ENCODE results near the gene TFCP2L1. TPM values are rescaled to one million over a fixed set of nuclear protein-coding genes. Genes with fewer than 3 reads are reported as not detected.

The TFCP2L1 gene
- total and polyA plus RNA-seq, 2 of the 4 experiments (the other 2 are of a cell fraction), result not detected

DNA sequence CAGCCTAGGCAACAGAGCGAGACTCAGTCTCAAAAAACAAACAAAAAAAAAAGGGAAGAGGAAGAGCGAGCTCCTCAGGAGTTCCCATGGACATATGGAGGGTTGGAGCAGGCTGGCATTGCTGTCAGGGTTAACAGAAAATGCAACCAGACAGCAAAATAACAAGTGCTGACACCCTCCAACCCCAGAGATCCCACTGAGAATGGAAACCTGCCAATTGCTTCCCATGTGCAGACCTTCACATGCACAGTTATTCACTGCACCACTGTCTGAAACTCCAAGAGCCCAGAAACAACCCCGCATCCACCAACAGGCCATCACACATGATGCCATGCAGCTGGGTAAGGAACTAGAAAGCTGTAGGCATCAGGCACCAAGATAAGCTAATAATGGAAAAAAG is 43.5 kb downstream of the TFCP2L1 start:
- no peaks in the 10 kb centered on the region for H3K4me1 ChIP-seq (ENCODE audit: control insufficient read depth, insufficient read depth, low read length)
- H2AFZ ChIP-seq (replicated peaks; ENCODE audit: low read length, poor library complexity), result no peak overlapping the region
- H3K23ac ChIP-seq (ENCODE audit: low read depth, low read length), result no peak overlapping the region
- in situ Hi-C loops (cut with MboI; ENCODE audit: low sequenced_read_pairs), result no loop called here
- DNase-seq (no peak), ATAC-seq (ENCODE audit: low read depth) (no peak)
- no peak overlapping the region for H3K27ac ChIP-seq (ENCODE audit: insufficient read depth, low read length)
- no peak overlapping the region for H2BK15ac ChIP-seq (ENCODE audit: low read depth, low read length)
- no peak overlapping the region for H2AK9ac ChIP-seq (replicated peaks; ENCODE audit: low read depth, low read length, poor library complexity)
- no peak overlapping the region for H4K8ac ChIP-seq (ENCODE audit: low read depth in 2 of 2, low read length in 2 of 2)
- intact Hi-C loops (cut with micrococcal nuclease), result no loop called here
- no peaks in the 10 kb centered on the region for H3K79me1 ChIP-seq (ENCODE audit: low read depth in 1 of 2, low read length in 2 of 2)
- ChIA-PET CTCF (no interaction called here), POLR2A (ENCODE audit: unreplicated experiment) (no interaction called here)
- H3K56ac ChIP-seq (ENCODE audit: extremely low read depth, insufficient read depth, low read length), result no peak overlapping the region
- BruUV-seq (replicated peaks), result no TSS peak
- no peak overlapping the region for H3K4ac ChIP-seq (ENCODE audit: low read depth, low read length)
- no CpG with 5 or more reads among the region's 3 CpGs for WGBS, 2 experiments (ENCODE audit: extremely low coverage in 2 of 2, insufficient read length in 1 of 2)
- H4K5ac ChIP-seq (ENCODE audit: low read depth, low read length), result no peak overlapping the region
- H4K91ac ChIP-seq (ENCODE audit: insufficient read depth, low read depth, low read length), result no peak overlapping the region
- TF ChIP-seq FOS (IDR thresholded peaks at IDR 0.05; ENCODE audit: low read depth, low read length) (no peak), NFE2L2 (IDR thresholded peaks at IDR 0.05; ENCODE audit: low read depth, low read length) (no peak), POLR2A (IDR thresholded peaks at IDR 0.05; ENCODE audit: low read depth, low read length) (no peak), CHD1 (IDR thresholded peaks at IDR 0.05; ENCODE audit: low read depth, low read length) (no peak), RCOR1 (IDR thresholded peaks at IDR 0.05; ENCODE audit: insufficient replicate concordance, low read length) (no peak), CEBPB (IDR thresholded peaks at IDR 0.05; ENCODE audit: low read depth, low read length) (no peak), SMC3 (IDR thresholded peaks at IDR 0.05; ENCODE audit: low read depth, low read length) (no peak), MAFK (IDR thresholded peaks at IDR 0.05; ENCODE audit: low read depth, low read length) (no peak), RFX5 (IDR thresholded peaks at IDR 0.05; ENCODE audit: low read depth, low read length) (no peak), MAZ (IDR thresholded peaks at IDR 0.05; ENCODE audit: borderline replicate concordance, low read depth, low read length) (no peak), RAD21 (IDR thresholded peaks at IDR 0.05; ENCODE audit: low read length) (no peak), MXI1 (IDR thresholded peaks at IDR 0.05; ENCODE audit: borderline replicate concordance, low read depth, low read length) (no peak)
- TF ChIP-seq, protein P1, sequence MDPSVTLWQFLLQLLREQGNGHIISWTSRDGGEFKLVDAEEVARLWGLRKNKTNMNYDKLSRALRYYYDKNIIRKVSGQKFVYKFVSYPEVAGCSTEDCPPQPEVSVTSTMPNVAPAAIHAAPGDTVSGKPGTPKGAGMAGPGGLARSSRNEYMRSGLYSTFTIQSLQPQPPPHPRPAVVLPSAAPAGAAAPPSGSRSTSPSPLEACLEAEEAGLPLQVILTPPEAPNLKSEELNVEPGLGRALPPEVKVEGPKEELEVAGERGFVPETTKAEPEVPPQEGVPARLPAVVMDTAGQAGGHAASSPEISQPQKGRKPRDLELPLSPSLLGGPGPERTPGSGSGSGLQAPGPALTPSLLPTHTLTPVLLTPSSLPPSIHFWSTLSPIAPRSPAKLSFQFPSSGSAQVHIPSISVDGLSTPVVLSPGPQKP (IDR thresholded peaks at IDR 0.05; ENCODE audit: borderline replicate concordance, low read depth, low read length), result no peak
- TF ChIP-seq, protein P2, sequence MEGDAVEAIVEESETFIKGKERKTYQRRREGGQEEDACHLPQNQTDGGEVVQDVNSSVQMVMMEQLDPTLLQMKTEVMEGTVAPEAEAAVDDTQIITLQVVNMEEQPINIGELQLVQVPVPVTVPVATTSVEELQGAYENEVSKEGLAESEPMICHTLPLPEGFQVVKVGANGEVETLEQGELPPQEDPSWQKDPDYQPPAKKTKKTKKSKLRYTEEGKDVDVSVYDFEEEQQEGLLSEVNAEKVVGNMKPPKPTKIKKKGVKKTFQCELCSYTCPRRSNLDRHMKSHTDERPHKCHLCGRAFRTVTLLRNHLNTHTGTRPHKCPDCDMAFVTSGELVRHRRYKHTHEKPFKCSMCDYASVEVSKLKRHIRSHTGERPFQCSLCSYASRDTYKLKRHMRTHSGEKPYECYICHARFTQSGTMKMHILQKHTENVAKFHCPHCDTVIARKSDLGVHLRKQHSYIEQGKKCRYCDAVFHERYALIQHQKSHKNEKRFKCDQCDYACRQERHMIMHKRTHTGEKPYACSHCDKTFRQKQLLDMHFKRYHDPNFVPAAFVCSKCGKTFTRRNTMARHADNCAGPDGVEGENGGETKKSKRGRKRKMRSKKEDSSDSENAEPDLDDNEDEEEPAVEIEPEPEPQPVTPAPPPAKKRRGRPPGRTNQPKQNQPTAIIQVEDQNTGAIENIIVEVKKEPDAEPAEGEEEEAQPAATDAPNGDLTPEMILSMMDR (conservative IDR thresholded peaks at IDR 0.05; ENCODE audit: low read depth, low read length), result no peak
- no peaks in the 10 kb centered on the region for H3K36me3 ChIP-seq (ENCODE audit: control insufficient read depth, insufficient read depth, low read length)
- no peak overlapping the region for H2BK5ac ChIP-seq (ENCODE audit: low read depth, low read length, poor library complexity, severe bottlenecking)
- H3K9me3 ChIP-seq (ENCODE audit: control insufficient read depth, insufficient read depth, low read length), result no peaks in the 10 kb centered on the region
- no peak overlapping the region for H2BK20ac ChIP-seq (ENCODE audit: low read depth, low read length)
- H4K20me1 ChIP-seq (ENCODE audit: insufficient read depth, low read length), result no peaks in the 10 kb centered on the region
- no peak overlapping the region for H3K9ac ChIP-seq (ENCODE audit: low read depth, low read length)
- dilution Hi-C loops (cut with HindIII; ENCODE audit: low sequenced_read_pairs, unreplicated experiment), result no loop called here
- no peak overlapping the region for H3K4me2 ChIP-seq (ENCODE audit: low read depth, low read length)
- no peak overlapping the region for H2BK120ac ChIP-seq (ENCODE audit: low read depth, low read length)
- no peak overlapping the region for H2AK5ac ChIP-seq (ENCODE audit: low read depth, low read length)
- no peaks in the 10 kb centered on the region for H3K9me1 ChIP-seq (ENCODE audit: insufficient read depth, low read length)
- H3K4me3 ChIP-seq (ENCODE audit: insufficient read depth, low read depth, low read length), result no peak overlapping the region
- no peak overlapping the region for H3K18ac ChIP-seq (ENCODE audit: low read depth, low read length)
- peaks cover 57% of the 10 kb centered on the region for H3K27me3 ChIP-seq (ENCODE audit: control insufficient read depth, insufficient read depth, low read length)
- no peak overlapping the region for H3K14ac ChIP-seq (replicated peaks; ENCODE audit: low read depth, low read length)
